Hepatocyte (in vitro differentiated cells): Measurements from ENCODE around the gene PLEK2. TPM values are rescaled to one million over a fixed set of nuclear protein-coding genes. Genes with fewer than 3 reads are reported as not detected.

Experiments
- DNase-seq: peaks from one replicate; pipeline ENCODE4 v3.0.0-alpha.2; 2016; ENCODE audit warnings: low spot score
- H2AFZ ChIP-seq: fragments of 200-600 bp; sonication (generic); 2 replicates; pipeline ENCODE4 v1.6.0; 2016; ENCODE audit warnings: antibody characterized with exemption, mild to moderate bottlenecking
- H3K27ac ChIP-seq: fragments of 200-600 bp; sonication (generic); 2 replicates; pipeline ENCODE4 v1.5.1; 2016; ENCODE audit warnings: mild to moderate bottlenecking
- H3K27me3 ChIP-seq: fragments of 200-600 bp; sonication (generic); 2 replicates; pipeline ENCODE4 v1.6.1; 2016
- H3K36me3 ChIP-seq: fragments of 200-600 bp; sonication (generic); replicated peaks from 2 replicates; pipeline ENCODE4 v1.5.1; 2016; ENCODE audit warnings: low read depth; ENCODE audit not compliant: insufficient read depth
- H3K4me1 ChIP-seq: fragments of 200-600 bp; sonication (generic); 2 replicates; pipeline ENCODE4 v1.5.1; 2016; ENCODE audit warnings: mild to moderate bottlenecking, moderate library complexity; ENCODE audit not compliant: insufficient read depth
- H3K4me2 ChIP-seq: fragments of 200-600 bp; sonication (generic); 2 replicates; pipeline ENCODE4 v1.6.0; 2016
- H3K4me3 ChIP-seq: fragments of 200-600 bp; sonication (generic); 2 replicates; pipeline ENCODE4 v1.5.1; 2016; ENCODE audit warnings: mild to moderate bottlenecking
- H3K79me2 ChIP-seq: fragments of 200-600 bp; sonication (generic); 2 replicates; pipeline ENCODE4 v1.6.0; 2017; ENCODE audit warnings: mild to moderate bottlenecking
- H3K9me2 ChIP-seq: fragments of 200-600 bp; sonication (generic); replicated peaks from 2 replicates; pipeline ENCODE4 v1.6.0; 2017; ENCODE audit warnings: mild to moderate bottlenecking; ENCODE audit not compliant: insufficient read depth
- H3K9me3 ChIP-seq: fragments of 200-600 bp; sonication (generic); 2 replicates; pipeline ENCODE4 v1.5.1; 2016; ENCODE audit warnings: low read depth, mild to moderate bottlenecking
- H4K20me1 ChIP-seq: fragments of 200-600 bp; sonication (generic); 2 replicates; pipeline ENCODE4 v1.6.0; 2016; ENCODE audit warnings: mild to moderate bottlenecking; ENCODE audit not compliant: insufficient read depth, poor library complexity, severe bottlenecking
- EZH2 ChIP-seq: fragments of 200-600 bp; sonication (generic); IDR thresholded peaks from 2 replicates; pipeline ENCODE4 v1.6.1; 2016; ENCODE audit warnings: antibody characterized with exemption, mild to moderate bottlenecking, borderline replicate concordance
- EZH2phosphoT487 ChIP-seq: fragments of 200-600 bp; sonication (generic); IDR thresholded peaks from one replicate; pipeline ENCODE4 v1.6.1; 2018; ENCODE audit warnings: antibody characterized with exemption, mild to moderate bottlenecking, low read depth, moderate library complexity; ENCODE audit not compliant: unreplicated experiment, severe bottlenecking
- WGBS: methylation state at CpG from one replicate; pipeline ENCODE4 v1.1.6; 2016; ENCODE audit warnings: low lambda C conversion rate; ENCODE audit errors: missing lambda C conversion rate; 5-methylcytosine and 5-hydroxymethylcytosine counted together
- polyA plus RNA-seq: library from polyadenylated mRNA; unstranded; fragments of >200 nt; fragmentation: Nextera tagmentation; extraction: Ambion mirVana; gene quantifications from 2 replicates; pipeline ENCODE4 v1.2.1, GENCODE V29; 2016
- total RNA-seq: library from RNA; depleted of rRNA; stranded (reverse); fragments of >200 nt; gene quantifications from 2 replicates; pipeline ENCODE4 v1.2.3, GENCODE V29; 2014
- TF ChIP-seq, protein P1 (sequence below): fragments of 200-600 bp; sonication (generic); IDR thresholded peaks from 2 replicates; pipeline ENCODE4 v1.5.1; 2016; ENCODE audit warnings: antibody characterized with exemption, mild to moderate bottlenecking; ENCODE audit not compliant: poor library complexity

Gene PLEK2
- total and polyA plus RNA-seq, 2 experiments from 2014 or later: 4.8 to 14.6 TPM

GRCh38 chr14:67421356-67422224 lies 9.6 kb upstream of the PLEK2 start:
- H3K4me1 ChIP-seq: peaks cover under 1% of the 10 kb centered on the region
- no peak overlapping the region for H2AFZ ChIP-seq
- TF ChIP-seq EZH2 (no peak), EZH2phosphoT487 (no peak)
- TF ChIP-seq, protein P1, sequence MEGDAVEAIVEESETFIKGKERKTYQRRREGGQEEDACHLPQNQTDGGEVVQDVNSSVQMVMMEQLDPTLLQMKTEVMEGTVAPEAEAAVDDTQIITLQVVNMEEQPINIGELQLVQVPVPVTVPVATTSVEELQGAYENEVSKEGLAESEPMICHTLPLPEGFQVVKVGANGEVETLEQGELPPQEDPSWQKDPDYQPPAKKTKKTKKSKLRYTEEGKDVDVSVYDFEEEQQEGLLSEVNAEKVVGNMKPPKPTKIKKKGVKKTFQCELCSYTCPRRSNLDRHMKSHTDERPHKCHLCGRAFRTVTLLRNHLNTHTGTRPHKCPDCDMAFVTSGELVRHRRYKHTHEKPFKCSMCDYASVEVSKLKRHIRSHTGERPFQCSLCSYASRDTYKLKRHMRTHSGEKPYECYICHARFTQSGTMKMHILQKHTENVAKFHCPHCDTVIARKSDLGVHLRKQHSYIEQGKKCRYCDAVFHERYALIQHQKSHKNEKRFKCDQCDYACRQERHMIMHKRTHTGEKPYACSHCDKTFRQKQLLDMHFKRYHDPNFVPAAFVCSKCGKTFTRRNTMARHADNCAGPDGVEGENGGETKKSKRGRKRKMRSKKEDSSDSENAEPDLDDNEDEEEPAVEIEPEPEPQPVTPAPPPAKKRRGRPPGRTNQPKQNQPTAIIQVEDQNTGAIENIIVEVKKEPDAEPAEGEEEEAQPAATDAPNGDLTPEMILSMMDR: no peak
- no peaks in the 10 kb centered on the region for H3K9me3 ChIP-seq
- H4K20me1 ChIP-seq: no peaks in the 10 kb centered on the region
- no peak for DNase-seq
- WGBS: 85% methylated on average over 11 of the region's 11 CpGs
- H3K36me3 ChIP-seq: no peaks in the 10 kb centered on the region
- H3K27me3 ChIP-seq: no peaks in the 10 kb centered on the region
- no peak overlapping the region for H3K27ac ChIP-seq
- no peaks in the 10 kb centered on the region for H3K9me2 ChIP-seq
- no peaks in the 10 kb centered on the region for H3K79me2 ChIP-seq
- H3K4me2 ChIP-seq: no peak overlapping the region
- no peak overlapping the region for H3K4me3 ChIP-seq

- no peaks in the 10 kb centered on the region for H3K36me3 ChIP-seq
- H4K20me1 ChIP-seq: no peaks in the 10 kb centered on the region
- no peaks in the 10 kb centered on the region for H3K27me3 ChIP-seq
- no peak overlapping the region for H3K27ac ChIP-seq
- H2AFZ ChIP-seq: no peak overlapping the region
- no peak overlapping the region for H3K4me3 ChIP-seq
- no peak for DNase-seq
- H3K9me3 ChIP-seq: no peaks in the 10 kb centered on the region
- peaks cover 8% of the 10 kb centered on the region for H3K4me1 ChIP-seq
- H3K79me2 ChIP-seq: no peaks in the 10 kb centered on the region
- 85% methylated on average over 12 of the region's 12 CpGs for WGBS
- H3K4me2 ChIP-seq: no peak overlapping the region
- H3K9me2 ChIP-seq: no peaks in the 10 kb centered on the region
- TF ChIP-seq, protein P1: peak; percentile 22
- TF ChIP-seq EZH2: no peak
Observed at GRCh38 chr14:67420102-67420739, 8.3 kb upstream of the PLEK2 start.

DNA sequence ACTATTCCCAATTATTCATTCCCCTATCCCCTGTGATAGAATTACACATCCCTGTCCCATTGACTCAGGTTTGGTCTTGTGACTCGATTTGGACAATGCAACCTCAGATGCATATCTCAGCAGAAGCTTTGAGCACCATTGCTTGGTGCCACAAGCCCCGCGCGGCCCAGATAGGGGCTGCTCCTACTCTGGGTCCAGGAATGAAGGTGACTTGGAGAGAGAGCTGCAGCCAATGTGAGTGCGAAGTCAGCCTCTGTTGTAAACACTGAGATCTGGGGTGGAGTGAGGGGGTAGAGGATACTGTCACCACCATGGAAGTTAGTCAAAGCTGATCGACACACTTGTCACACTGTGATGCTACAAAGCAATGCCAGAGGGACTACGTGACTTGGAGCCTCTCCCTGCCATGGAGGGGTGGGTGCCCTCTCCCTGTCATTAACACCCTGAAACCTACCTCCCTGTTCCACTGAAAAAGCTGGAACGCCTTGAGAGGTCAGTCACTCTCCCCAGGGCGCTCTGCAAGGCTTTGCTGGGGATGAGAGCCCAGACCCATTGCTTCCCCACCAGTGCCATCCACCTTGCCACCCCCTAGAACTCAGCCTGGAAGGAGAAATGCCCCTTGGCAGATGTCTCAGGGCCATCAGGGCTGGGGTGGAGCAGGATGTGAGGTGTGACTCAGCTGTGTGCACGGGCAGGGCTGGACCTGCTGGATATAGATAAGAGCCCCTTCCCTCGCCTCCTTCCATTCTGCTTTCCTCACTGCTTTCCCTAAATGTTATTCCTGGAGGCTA lies 6.6 kb upstream of the PLEK2 start:
- H3K4me1 ChIP-seq: peaks cover 8% of the 10 kb centered on the region
- H4K20me1 ChIP-seq: no peaks in the 10 kb centered on the region
- H3K79me2 ChIP-seq: no peaks in the 10 kb centered on the region
- peak; percentile 76 for DNase-seq
- H3K27me3 ChIP-seq: no peaks in the 10 kb centered on the region
- no peaks in the 10 kb centered on the region for H3K9me2 ChIP-seq
- TF ChIP-seq, protein P1: no peak
- TF ChIP-seq EZH2: no peak
- TF ChIP-seq EZH2phosphoT487: no peak
- H3K4me3 ChIP-seq: no peak overlapping the region
- no peaks in the 10 kb centered on the region for H3K36me3 ChIP-seq
- no peak overlapping the region for H3K4me2 ChIP-seq
- no peak overlapping the region for H2AFZ ChIP-seq
- H3K9me3 ChIP-seq: no peaks in the 10 kb centered on the region
- WGBS: 80% methylated on average over 11 of the region's 11 CpGs
- peak overlapping the region; percentile 73 for H3K27ac ChIP-seq
